GM21786 (cell line): ENCODE data around the gene BNIP1.
"Not testable (repeated sequence)": the region's sequence is repeated elsewhere in the genome, so short reads cannot be mapped to it uniquely, and the experiment has no call there.

Experiments used
- ATAC-seq: cut with Tn5 transposase; IDR thresholded peaks from one replicate; pipeline ENCODE4 v1.9.1; 2021; ENCODE audit not compliant: unreplicated experiment

BNIP1 gene

DNA sequence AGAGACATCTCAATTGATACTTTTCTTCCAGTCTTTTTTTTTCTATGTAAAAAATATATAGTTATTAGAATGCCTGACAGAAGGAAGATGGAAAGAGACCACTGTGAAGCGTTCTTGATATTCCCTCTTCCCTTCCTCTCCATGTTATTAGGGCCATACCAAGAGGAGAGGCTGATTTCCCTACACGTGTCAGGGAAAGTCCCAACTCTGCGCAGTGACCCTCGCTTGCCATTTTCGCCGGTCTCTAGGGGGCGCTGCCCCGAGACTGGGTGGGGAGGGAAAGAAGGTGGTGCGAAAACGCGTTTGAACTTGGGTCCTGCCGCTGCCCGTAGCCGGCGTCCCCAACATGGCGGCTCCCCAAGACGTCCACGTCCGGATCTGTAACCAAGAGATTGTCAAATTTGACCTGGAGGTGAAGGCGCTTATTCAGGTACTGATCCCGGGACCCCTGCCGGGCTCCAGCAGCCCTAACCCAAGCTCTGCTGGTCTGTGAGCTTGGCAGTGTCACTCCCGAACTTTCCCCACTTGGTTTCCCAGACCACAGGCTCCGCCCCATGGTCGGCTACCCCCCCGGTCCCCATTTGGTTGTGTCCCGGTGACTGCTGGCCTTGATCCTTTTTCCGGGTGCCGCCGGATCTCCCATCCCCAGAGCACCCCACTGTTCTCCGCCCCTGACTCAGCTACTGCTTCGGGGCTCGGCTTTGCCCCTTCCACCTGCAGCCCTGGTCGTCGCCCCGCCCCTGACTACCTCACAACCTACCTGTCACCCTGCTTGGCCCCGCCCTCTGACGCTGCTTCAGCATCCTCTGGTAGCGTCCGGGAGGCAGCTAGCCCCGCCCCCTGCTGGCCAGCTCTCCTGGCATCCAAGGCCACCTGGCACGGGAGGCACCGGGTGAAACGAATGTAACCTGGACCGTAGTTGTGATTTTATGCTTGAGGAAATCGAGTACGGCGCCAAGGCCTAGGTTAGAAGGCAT, at the start of gene BNIP1:
TSS of gene BNIP1 (plus strand) at position 332 of the 977 bp plus-strand sequence. CDS start at position 347, 15 bp downstream.
- peak; percentile 90 for ATAC-seq

DNA sequence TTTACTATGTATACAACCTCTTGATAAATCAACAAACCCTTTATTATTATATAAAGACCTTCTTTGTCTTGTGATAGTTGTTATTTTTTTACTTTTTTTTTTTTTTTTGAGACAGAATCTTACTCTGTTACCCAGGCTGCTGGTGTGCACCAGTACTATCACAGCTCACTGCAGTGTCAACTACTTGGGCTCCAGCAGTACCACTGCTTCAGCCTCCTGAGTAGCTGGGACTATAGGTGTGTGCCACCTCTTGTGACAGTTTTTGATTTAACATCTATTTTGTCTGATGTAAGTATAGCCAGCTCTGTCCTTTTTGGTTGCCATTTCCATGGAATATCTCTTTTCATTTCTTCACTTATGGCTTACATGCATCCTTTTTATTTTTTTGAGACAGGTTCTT, 45.5 kb upstream of the BNIP1 start:
- no peak for ATAC-seq

GRCh38 chr5:173099461-173099860, 44.9 kb upstream of the BNIP1 start:
- ATAC-seq: no peak

DNA sequence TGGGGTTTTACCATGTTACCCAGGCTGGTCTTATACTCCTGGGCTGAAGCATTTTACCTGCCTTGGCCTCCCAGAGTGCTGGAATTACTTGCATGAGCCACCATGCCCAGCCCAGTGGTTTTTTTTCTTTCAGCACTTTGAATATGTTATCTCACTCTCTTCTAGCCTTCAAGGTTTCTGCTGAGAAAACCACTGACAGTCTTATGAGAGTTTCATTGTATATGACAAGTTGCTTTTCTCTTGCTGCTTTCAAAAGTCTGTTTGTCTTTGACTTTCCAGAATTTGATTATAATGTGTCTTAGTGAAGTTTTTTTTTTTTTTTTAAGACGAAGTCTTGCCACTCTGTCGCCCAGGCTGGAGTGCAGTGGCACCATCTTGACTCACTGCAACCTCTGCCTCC, 43.1 kb upstream of the BNIP1 start:
- ATAC-seq: no peak

GRCh38 chr5:173103411-173103810, 40.9 kb upstream of the BNIP1 start:
- no peak for ATAC-seq

DNA sequence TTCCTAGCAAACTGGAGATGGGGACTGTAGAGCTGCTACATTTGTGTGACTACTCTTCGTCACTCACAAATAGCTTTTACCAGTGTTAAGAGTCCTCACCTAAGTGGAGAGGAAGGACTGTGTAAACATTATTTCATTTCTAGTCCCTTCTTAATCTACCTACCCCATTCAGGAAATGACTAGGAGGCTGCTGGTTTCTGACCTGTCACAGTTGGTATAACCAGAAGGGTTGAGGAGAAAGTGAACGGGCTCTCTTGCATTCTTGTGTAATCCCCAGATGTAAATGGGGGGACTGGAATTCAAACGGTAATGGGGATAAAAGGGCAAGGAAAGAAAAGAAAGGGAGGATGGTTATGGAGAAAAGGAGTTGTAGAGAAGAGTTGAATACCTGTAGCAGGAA, 35.4 kb upstream of the BNIP1 start:
- ATAC-seq: no peak

- ATAC-seq: no peak
Measured at GRCh38 chr5:173114536-173114935, 29.8 kb upstream of the BNIP1 start.

GRCh38 chr5:173119719-173120118, 24.6 kb upstream of the BNIP1 start:
- no peak for ATAC-seq

DNA sequence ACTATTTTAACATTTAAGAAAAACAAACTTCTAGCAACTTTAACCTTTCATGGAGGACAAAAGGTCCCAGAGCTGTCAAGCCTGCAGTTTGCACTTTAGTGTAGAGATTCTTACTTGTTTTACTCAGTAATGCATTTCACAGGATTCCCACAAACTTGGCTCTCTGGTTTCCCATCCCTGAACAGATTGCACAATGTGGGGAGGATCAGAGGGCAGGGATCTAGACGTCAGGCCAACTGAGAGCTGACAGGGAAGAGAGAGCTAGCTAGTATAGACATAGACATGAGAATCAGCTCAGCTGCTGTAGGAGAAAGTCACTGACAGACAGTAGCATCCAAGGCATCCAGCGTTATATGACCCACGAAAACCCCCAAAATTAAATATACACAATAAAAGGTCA, 20.9 kb upstream of the BNIP1 start:
- ATAC-seq: no peak

- ATAC-seq: not testable (repeated sequence)
Measured at GRCh38 chr5:173132166-173132565, 12.2 kb upstream of the BNIP1 start.

- ATAC-seq: no peak
Measured at GRCh38 chr5:173138707-173139106, 5.6 kb upstream of the BNIP1 start.

- ATAC-seq: no peak
Measured at GRCh38 chr5:173139631-173140030, 4.7 kb upstream of the BNIP1 start.

DNA sequence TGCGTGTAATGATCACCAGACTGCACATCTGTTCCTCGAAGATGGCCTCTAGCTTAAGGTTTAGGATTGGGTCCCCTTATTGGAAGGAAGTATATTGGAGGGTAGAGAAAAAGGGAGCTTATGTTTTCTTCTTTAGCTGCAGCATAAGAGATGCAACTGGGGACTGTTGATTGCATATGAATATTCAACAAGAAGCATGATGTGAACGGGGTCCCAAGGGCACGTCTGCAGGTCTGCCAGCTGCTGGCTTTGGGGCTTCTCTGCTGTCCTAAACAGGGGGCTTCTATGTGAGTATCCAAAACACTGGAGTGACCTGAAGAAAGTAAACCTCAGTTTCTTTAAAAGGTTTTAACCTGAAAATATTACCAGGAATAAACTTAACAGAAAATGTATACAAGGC, 3.6 kb upstream of the BNIP1 start:
- no peak for ATAC-seq

DNA sequence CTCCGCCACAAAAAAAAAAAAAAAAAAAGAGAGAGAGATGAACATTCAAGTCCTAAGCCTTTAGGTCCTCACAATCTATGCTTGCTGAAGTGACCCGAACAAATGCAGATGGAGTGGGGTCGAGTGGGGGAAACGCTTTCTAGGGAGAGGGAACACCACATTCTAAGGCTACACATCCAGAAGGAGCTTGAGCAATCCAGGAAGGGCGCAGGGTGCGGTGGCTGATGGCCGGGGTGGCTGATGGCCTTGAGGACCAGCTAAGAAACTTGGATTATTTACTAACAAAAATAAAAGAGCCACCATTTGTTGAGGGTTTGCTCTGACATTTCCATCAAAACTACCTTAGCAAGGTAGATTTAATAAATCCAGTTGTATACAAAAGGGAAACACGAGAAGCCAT, 764 bp upstream of the BNIP1 start:
- ATAC-seq: no peak

DNA sequence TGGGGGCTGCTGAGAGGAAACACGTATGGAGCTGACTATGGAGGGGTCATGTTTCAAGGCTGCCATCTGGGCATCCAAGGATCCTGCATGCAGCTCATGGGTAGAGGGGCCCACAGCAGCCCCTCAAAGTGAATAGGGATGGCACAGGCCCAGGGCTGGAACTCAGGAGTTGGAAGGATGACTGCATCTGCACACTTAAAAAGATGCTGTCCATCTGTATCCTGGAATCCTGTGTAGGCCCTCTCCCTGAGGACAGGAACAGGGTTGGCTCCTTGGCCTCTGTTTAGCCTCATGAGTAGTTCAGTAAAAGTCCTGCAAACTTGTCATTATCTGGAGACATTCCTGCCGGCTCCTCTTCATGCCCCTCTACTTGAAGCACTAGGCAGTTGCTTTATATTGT, 4.0 kb downstream of the BNIP1 start:
- no peak for ATAC-seq

DNA sequence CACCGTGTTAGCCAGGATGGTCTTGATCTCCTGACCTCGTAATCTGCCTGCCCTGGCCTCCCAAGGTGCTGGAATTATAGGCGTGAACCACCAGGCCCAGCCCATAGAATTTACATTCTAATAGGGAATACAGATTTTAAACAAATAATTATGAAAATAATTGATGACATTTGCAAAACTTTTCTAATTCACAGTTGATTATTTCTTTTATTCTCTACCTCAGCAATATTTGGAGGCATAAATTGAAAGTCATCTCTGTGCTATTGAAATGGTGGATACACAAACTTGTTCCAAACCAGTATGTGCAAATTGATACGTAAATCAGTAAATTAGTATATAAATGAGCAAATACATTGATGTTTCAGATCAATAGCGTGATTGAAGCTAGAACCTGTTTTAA, 8.2 kb downstream of the BNIP1 start:
- ATAC-seq: no peak

DNA sequence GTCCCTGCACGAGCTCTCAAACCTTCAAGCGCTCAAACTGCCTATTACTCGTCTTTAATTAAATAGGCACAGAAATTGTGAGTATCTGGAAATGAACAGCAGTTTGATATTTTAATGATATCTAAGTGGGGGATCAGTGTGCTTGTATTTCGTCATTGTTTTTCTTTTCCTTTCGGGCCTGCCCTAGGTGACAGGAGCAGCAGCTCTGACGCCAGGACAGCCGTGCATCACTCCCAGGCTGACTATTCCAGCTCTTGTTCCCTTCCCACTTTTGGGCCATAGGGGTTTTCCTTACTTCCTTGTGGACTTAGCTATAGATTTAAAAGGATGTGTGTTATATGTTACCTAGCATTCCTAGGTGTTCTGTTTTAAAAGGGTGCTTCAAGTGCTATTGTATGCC, 9.5 kb downstream of the BNIP1 start:
- ATAC-seq: no peak

DNA sequence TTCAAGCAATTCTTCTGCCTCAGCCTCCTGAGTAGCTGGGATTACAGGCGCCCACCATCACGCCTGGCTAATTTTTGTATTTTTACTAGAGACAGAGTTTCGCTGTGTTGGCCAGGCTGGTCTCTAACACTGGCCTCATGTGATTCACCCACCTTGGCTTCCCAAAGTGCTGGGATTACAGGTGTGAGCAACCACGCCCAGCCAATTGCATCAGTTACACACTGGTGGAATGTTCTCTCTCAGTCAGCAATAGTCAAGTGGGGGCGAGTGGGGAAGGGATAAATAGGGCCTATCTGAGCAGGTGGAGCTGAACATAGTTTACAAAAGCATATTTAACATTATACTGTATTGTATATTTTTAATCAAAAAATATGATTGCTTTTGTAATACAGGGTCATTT, 10.3 kb downstream of the BNIP1 start:
- ATAC-seq: not testable (repeated sequence)

GRCh38 chr5:173155912-173156311, 11.6 kb downstream of the BNIP1 start:
- no peak for ATAC-seq

- ATAC-seq: no peak
Measured at GRCh38 chr5:173158366-173158765, 14.0 kb downstream of the BNIP1 start.

- ATAC-seq: no peak
Measured at GRCh38 chr5:173159256-173159655, 14.9 kb downstream of the BNIP1 start.

GRCh38 chr5:173161148-173161547, 16.8 kb downstream of the BNIP1 start:
- ATAC-seq: no peak

DNA sequence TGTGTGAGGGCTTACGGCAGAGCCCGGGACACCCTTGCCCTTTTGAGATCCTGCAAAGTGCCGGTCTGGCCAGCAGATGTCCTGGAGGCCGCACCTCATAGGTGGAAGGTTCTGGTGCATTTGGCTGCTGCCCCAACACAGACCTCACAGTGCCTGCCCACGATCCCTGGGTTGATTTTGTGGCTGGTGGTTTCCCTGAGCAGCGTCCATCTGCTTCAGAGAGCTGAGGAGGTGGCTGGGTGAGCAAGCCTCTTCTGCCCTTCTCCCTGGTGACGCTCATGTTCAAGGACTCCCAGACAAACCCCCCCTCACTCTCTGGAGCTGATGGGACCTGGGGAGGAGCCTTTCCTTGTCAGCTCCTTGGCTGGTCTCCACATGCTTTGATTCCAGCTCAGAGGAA, 18.9 kb downstream of the BNIP1 start:
- no peak for ATAC-seq
